ENCODE results near the gene DEDD. TPM values are rescaled to one million over a fixed set of nuclear protein-coding genes. Genes with fewer than 3 reads are reported as not detected.
A peak's percentile ranks its signal among the peaks of the same experiment; 100 is the strongest.

Gene DEDD
- total and polyA plus RNA-seq, 2 of the 4 experiments (the other 2 are of a cell fraction): 40.2 to 47.9 TPM

DNA sequence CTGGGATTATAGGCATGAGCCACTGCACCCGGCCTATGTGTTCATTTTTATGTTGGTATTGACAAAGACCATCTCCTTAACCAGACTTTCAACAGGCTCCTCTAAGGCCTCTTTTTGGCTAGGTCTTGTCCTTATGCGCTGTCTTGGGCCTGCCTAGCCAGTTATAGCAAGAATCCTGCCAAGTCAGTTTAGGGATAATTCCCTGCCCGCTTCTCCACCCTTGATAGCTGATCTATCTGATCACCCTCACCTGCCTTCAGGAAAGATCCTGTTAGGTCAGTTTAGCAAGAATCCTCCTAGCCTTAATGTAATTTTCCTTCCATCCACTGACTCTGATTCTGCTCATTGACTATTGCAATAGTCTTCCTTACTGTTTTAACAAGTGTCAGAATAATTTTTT is 47.2 kb upstream of the DEDD start (continued):
- no peak for TF ChIP-seq RFX5 (IDR thresholded peaks at IDR 0.05; ENCODE audit: low read depth, low read length)
- no peak for TF ChIP-seq CEBPB (IDR thresholded peaks at IDR 0.05; ENCODE audit: low read depth, low read length)

DNA sequence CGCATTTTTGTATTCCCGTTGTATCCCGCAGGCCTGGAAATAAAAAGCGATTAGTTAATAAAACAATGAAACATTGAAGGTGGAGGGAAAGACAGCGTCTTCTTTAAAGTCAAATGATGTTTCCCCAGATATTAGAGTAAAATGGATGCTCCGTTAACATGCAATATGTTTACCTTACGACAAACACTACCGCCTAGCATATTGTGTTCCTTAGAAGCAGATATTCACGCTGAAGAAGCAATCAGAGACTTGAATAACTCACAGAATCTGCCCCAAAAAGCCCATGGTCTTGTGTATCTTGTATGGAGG is 45.4 kb upstream of the DEDD start:
- peaks cover 13% of the 10 kb centered on the region for H3K4me1 ChIP-seq (ENCODE audit: control insufficient read depth, insufficient read depth, low read length)
- no peaks in the 10 kb centered on the region for H3K27me3 ChIP-seq (ENCODE audit: control insufficient read depth, insufficient read depth, low read length)
- H2BK20ac ChIP-seq (ENCODE audit: low read depth, low read length): no peak overlapping the region
- H3K4me2 ChIP-seq (ENCODE audit: low read depth, low read length): peak overlapping the region; percentile 93
- peaks cover 14 to 29% of the 10 kb centered on the region in 2 experiments for H3K79me1 ChIP-seq (ENCODE audit: low read depth in 1 of 2, low read length in 2 of 2)
- no peak for DNase-seq
- peak overlapping the region; percentile 84; the same call in 1 of the 2 replicates for H3K23ac ChIP-seq (ENCODE audit: low read depth, low read length)
- peak overlapping the region; percentile 100 for H2AFZ ChIP-seq (replicated peaks; ENCODE audit: low read length, poor library complexity)
- H2AK5ac ChIP-seq (ENCODE audit: low read depth, low read length): no peak overlapping the region
- CTCF ChIA-PET: interaction anchor here (1.9 kb wide), 1 partner anchor 11 kb away, joined by 5 read pairs; the partner anchor contains the start of gene PPOX
- no TSS peak for BruUV-seq (replicated peaks)
- dilution Hi-C loops (cut with HindIII; ENCODE audit: low sequenced_read_pairs, unreplicated experiment): no loop called here
- H3K18ac ChIP-seq (ENCODE audit: low read depth, low read length): no peak overlapping the region
- H3K9me1 ChIP-seq (ENCODE audit: insufficient read depth, low read length): peaks cover 14% of the 10 kb centered on the region
- H3K4me3 ChIP-seq (ENCODE audit: insufficient read depth, low read depth, low read length): peak overlapping the region; percentile 98; the same call in 1 of the 2 replicates
- peaks cover 8% of the 10 kb centered on the region; the same call in 1 of the 2 replicates for H4K20me1 ChIP-seq (ENCODE audit: insufficient read depth, low read length)
- H2BK15ac ChIP-seq (ENCODE audit: low read depth, low read length): no peak overlapping the region
- H2BK5ac ChIP-seq (ENCODE audit: low read depth, low read length, poor library complexity, severe bottlenecking): no peak overlapping the region
- POLR2A ChIA-PET (ENCODE audit: unreplicated experiment): no interaction called here
- no peak overlapping the region; the same call in 1 of the 2 replicates for H3K27ac ChIP-seq (ENCODE audit: insufficient read depth, low read length)
- no peak overlapping the region for H4K91ac ChIP-seq (ENCODE audit: insufficient read depth, low read depth, low read length)
- H2AK9ac ChIP-seq (replicated peaks; ENCODE audit: low read depth, low read length, poor library complexity): no peak overlapping the region
- no peaks in the 10 kb centered on the region for H3K9me3 ChIP-seq (ENCODE audit: control insufficient read depth, insufficient read depth, low read length)
- peak overlapping the region; percentile 86 for H3K4ac ChIP-seq (ENCODE audit: low read depth, low read length)
- WGBS, 2 experiments (ENCODE audit: extremely low coverage in 2 of 2, insufficient read length in 1 of 2): no CpG with 5 or more reads among the region's 9 CpGs
- peak overlapping the region; percentile 59; the same call in 1 of the 2 replicates for H4K5ac ChIP-seq (ENCODE audit: low read depth, low read length)
- intact Hi-C loops (cut with micrococcal nuclease): no loop called here
- peak overlapping the region; percentile 82 to 87 for H4K8ac ChIP-seq (ENCODE audit: low read depth in 2 of 2, low read length in 2 of 2)
- H2BK120ac ChIP-seq (ENCODE audit: low read depth, low read length): no peak overlapping the region
- H3K14ac ChIP-seq (replicated peaks; ENCODE audit: low read depth, low read length): peak overlapping the region; percentile 80; the same call in 1 of the 2 replicates
- ATAC-seq (ENCODE audit: low read depth): no peak
- no peak overlapping the region for H3K56ac ChIP-seq (ENCODE audit: extremely low read depth, insufficient read depth, low read length)
- in situ Hi-C loops (cut with MboI; ENCODE audit: low sequenced_read_pairs): no loop called here
- H3K9ac ChIP-seq (ENCODE audit: low read depth, low read length): peak overlapping the region; percentile 52
- peaks cover 17% of the 10 kb centered on the region for H3K36me3 ChIP-seq (ENCODE audit: control insufficient read depth, insufficient read depth, low read length)
- TF ChIP-seq, protein P1, sequence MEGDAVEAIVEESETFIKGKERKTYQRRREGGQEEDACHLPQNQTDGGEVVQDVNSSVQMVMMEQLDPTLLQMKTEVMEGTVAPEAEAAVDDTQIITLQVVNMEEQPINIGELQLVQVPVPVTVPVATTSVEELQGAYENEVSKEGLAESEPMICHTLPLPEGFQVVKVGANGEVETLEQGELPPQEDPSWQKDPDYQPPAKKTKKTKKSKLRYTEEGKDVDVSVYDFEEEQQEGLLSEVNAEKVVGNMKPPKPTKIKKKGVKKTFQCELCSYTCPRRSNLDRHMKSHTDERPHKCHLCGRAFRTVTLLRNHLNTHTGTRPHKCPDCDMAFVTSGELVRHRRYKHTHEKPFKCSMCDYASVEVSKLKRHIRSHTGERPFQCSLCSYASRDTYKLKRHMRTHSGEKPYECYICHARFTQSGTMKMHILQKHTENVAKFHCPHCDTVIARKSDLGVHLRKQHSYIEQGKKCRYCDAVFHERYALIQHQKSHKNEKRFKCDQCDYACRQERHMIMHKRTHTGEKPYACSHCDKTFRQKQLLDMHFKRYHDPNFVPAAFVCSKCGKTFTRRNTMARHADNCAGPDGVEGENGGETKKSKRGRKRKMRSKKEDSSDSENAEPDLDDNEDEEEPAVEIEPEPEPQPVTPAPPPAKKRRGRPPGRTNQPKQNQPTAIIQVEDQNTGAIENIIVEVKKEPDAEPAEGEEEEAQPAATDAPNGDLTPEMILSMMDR (conservative IDR thresholded peaks at IDR 0.05; ENCODE audit: low read depth, low read length): no peak
- TF ChIP-seq NFE2L2 (IDR thresholded peaks at IDR 0.05; ENCODE audit: low read depth, low read length): no peak
- TF ChIP-seq CHD1 (IDR thresholded peaks at IDR 0.05; ENCODE audit: low read depth, low read length): no peak
- TF ChIP-seq RFX5 (IDR thresholded peaks at IDR 0.05; ENCODE audit: low read depth, low read length): no peak
- TF ChIP-seq POLR2A (IDR thresholded peaks at IDR 0.05; ENCODE audit: low read depth, low read length): no peak
- TF ChIP-seq MAFK (IDR thresholded peaks at IDR 0.05; ENCODE audit: low read depth, low read length): no peak
- TF ChIP-seq, protein P2, sequence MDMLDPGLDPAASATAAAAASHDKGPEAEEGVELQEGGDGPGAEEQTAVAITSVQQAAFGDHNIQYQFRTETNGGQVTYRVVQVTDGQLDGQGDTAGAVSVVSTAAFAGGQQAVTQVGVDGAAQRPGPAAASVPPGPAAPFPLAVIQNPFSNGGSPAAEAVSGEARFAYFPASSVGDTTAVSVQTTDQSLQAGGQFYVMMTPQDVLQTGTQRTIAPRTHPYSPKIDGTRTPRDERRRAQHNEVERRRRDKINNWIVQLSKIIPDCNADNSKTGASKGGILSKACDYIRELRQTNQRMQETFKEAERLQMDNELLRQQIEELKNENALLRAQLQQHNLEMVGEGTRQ (IDR thresholded peaks at IDR 0.05; ENCODE audit: low read depth, low read length): no peak
- TF ChIP-seq RAD21 (IDR thresholded peaks at IDR 0.05; ENCODE audit: low read length): no peak
- TF ChIP-seq FOS (IDR thresholded peaks at IDR 0.05; ENCODE audit: low read depth, low read length): no peak
- TF ChIP-seq, protein P3, sequence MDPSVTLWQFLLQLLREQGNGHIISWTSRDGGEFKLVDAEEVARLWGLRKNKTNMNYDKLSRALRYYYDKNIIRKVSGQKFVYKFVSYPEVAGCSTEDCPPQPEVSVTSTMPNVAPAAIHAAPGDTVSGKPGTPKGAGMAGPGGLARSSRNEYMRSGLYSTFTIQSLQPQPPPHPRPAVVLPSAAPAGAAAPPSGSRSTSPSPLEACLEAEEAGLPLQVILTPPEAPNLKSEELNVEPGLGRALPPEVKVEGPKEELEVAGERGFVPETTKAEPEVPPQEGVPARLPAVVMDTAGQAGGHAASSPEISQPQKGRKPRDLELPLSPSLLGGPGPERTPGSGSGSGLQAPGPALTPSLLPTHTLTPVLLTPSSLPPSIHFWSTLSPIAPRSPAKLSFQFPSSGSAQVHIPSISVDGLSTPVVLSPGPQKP (IDR thresholded peaks at IDR 0.05; ENCODE audit: borderline replicate concordance, low read depth, low read length): no peak
- TF ChIP-seq CEBPB (IDR thresholded peaks at IDR 0.05; ENCODE audit: low read depth, low read length): no peak
- TF ChIP-seq BHLHE40 (IDR thresholded peaks at IDR 0.05; ENCODE audit: low read depth, low read length): no peak
- TF ChIP-seq MXI1 (IDR thresholded peaks at IDR 0.05; ENCODE audit: borderline replicate concordance, low read depth, low read length): no peak
- no peak for TF ChIP-seq MAZ (IDR thresholded peaks at IDR 0.05; ENCODE audit: borderline replicate concordance, low read depth, low read length)
- TF ChIP-seq SMC3 (IDR thresholded peaks at IDR 0.05; ENCODE audit: low read depth, low read length): no peak
